AG08396 (cell line): ENCODE measurements around the gene KIAA0753.

ENCODE experiments used
- DNase-seq: peaks from one replicate; pipeline ENCODE4 v3.0.0; 2012; ENCODE audit warnings: low spot score, mixed read lengths

The KIAA0753 gene

DNA sequence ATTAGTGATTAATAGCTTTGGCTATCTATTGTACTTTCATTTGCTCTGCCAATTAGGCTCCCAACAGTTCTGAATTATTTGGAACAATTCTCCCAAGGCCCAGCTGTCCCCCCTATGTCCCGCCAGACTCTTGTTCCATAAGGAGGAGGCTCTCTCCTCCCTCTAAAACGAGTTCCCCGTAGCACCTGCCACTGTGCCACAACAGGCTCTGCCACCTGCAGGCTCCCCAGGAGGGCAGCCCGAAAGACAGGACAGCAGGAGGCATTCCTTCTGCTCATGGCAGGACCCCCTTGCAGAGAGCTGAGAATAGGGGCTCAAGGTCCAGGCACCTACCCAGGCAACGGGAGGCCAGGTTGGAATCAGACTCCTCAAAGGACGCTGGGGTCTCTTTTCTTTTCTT lies 93.2 kb downstream of the KIAA0753 start:
- no peak for DNase-seq

DNA sequence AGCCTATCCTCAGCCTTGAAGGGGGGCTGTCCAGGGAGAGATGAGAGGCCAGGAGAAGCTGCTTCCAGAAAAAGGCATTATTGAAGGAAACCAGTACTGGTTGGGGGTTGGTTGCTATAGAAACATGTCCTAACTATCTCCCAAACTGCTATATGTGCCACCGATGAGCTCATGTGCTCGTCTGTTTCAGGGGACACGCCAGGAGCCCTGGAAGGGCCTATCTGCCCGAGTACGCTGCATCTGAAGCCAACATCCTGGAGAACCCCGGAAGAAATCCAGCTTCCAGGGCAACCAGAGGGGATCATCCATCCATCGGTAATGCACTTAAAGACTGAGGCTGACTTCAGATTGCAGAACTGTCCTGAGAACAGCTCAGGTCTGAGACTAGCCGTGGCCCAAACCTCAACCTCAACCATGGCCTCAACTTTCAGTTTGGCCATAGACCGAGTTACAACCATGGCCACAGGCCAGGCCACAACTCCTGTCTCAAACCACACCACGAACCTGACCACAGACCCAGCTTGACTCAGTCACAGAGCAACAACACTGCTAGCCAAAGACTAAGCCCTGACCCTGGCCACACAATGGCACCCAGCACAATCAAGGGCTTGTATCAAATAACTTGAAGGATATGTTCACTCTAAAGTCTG lies 94.3 kb downstream of the KIAA0753 start:
- DNase-seq: peak; percentile 66

DNA sequence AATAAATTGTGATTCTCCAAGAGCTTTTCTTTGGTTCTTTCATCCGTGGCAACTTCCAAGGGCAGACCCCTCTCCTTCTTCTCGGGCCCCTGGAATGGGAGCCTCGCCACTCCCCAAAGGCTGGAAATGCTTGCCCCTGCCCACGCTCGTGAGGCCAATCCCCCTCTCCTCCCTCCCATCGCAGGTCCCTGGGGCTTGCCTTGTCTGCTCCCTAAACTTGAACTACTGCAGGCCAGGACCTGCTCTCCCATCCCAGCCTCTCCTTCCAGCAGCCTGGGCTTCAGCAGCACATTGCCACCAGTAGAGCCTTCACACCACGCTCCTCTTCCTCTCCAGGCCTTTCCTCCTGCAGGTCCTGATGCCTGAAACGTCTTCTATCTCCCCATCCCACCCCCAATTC lies 95.2 kb downstream of the KIAA0753 start:
- no peak for DNase-seq

DNA sequence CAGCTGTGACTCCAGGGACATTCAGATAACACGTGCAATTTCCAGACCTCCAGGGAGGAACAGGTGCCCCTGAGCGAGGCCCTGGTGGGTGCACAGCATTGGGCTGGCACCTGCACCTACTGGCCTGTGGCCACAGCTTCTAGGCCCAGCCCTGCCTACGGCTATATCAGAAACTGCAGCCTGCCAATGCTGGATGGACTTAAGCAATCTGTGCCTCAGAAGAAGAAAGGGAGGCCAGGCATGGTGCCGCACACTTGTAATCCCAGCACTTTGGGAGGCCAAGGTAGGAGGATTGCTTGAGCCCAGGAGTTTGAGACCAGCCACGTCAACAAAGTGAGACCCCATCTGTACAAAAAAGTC lies 96.5 kb downstream of the KIAA0753 start:
- no peak for DNase-seq

DNA sequence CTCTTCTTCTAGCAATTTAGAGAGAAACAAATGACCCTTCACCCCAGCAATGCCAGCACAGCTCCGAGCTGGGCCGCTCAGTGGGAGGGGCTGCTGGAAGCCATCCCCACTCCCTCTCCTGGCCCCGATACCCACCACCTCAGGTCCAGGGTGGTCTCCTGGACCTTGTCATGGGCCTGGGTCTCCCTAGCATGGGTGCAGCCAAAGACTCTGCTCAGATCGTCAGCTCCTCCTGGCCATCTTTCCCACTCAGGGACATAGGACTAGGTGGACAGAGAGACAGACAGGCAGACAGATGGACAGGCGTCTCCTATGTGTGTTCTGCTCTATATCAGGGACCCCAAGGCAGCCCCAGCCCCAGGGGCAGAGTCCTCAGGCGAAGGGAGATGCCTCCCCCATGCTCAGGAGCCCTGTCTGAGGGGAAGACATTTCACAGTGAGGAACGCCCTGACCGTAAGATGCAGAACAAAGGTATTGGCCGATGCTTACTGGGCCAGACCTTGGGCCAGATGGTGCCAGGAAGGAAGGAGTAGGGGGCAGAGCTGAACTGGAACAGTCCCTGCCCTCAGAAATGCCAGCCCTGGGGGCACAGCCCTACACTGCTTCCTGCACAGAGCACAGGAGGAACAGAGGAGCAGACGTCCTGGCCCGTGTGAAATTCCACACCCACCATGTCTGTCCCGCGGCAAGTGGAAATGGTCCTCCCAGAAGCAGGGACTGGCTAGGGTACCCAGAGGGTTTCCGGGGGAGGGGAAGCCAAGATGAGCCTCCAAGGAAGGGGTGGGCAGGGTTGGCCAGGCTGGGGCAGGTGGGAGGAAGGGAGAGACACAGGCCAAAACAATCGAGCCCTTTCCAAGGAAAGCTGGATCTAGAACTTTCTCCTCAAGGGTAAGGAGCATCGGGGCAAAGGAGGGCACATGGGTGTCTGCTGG lies 97.2 kb downstream of the KIAA0753 start:
- DNase-seq: no peak

DNA sequence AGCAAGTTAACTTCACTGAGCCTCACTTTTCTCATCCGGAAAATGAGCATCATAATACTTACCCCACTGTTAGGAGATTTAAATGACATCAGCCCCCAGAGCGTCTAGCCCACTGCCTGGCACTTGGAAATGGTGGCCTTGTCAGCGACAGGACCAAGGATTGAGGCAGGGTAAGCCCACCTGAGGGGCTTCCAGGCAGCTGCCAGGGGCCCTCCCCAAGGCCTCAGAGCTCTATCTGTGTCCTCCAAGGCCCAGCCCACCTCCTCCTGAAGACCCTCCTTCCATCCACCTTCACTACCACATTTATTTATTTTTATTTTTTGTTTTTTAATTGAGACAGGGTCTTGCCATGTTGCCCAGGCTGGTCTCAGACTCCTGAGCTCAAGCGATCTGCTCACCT lies 97.9 kb downstream of the KIAA0753 start:
- DNase-seq: no peak

DNA sequence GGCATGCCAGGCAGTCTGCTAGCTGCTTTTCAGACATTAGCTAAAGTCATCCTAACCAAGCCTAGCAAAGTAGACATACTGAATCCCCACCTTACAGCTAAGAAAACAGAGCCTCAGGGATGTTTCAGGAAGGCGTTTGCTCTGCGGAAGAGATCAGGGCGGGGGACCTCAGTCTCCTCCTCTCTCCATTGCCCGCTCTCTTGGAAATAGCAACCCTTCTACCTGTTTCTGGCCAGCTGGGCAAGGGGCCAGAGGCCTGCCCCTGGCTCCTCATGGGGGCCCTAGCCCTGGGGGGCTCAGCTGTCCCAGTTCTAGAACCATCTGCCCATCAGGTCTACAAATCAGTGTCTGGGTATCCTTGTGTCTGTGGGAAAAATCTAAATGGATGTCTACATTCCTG lies 98.6 kb downstream of the KIAA0753 start:
- no peak for DNase-seq

DNA sequence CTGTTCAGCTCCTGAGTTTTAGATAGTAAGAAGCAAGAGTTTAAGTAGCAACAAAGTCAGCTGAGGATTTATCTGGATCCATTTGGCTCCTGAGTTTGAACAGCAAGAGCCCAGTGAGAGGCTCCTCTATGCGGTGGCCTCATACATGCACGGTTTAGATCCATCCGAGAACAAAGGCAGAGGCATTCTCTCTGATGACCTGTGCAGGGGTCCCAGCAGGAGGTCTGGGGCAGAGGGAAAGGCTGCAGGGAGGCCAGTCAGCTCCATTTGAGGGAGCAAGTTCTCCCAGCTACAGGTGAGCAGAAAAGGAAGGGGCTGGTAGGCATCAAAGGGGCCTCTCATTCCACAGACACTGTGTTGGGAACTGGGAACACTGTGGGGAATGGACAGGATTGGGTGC lies 100.6 kb downstream of the KIAA0753 start:
- no peak for DNase-seq

DNA sequence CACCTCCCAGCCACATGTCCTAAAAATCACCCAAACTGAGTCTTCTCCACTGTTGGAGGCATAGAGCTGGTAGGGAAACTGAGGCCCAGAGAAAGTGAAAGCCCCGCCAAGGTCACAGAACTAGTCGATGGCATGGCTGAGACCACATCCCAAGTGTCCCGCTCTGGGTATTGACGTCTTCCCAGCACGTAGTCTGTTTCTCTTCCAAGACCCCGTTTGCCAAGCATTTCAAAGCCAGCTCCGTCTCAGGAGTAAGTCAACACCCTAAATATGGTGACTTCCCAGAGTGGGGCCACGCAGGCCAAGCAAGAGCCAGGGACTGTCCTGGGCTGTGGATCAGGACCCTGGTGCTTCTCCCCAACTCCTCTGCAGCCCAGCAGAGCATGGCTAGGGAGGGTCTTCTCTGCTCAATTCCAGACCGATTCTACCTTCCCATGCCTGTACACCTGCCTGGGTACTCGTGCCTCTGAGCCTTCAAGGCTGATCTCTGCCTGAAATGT lies 103.9 kb downstream of the KIAA0753 start:
- DNase-seq: no peak

DNA sequence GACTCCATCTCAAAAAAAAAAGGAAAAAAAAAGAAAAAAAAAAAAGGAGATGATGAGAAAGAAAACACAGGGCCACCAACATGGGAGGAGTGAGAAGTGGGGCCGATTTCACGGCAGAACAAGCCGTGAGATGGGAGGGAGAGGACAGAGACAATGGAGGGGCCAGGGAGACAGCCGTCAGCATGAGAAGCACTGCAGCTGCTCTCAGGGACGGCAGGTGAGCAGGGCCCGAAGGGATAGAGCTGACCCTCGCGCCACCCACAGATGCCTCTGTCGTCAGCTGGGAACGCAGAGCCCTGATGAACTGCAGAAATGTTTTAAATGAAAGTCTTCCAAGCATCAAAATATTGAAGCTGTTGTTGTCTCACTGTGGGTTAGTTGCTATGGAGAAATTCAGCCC lies 104.5 kb downstream of the KIAA0753 start:
- DNase-seq: no peak

DNA sequence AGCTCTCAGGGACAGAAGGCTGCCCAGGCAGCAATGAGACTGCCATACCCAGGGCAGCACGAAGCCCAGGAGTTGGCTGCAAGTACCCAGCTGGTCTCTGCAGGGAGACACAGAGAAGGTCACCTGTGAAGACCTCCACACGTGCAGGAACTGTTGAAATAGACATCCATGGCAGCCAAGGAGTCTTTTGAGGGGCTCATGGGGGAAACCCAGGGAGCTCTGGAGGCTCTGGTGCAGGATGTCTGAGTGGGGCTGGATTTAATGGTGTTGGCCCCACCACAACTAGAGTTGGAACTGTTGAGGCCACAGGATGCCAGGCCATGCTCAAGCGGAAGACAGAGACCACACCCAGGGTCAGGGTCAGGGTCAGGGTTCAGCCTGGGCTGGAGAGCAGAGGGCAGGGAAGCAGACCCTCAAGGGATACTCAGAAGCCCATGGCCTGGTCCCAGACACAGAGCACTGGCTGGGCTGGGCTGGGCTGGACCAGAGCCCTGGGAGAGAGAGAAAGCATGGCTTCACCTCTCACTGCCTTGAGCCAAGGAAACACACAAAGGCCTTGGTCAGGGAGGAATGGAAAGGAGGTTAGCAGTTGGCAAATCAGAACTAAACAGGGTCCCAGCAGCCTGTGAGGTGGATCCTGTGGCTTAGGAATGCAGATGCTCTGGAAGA lies 105.5 kb downstream of the KIAA0753 start:
- no peak for DNase-seq

DNA sequence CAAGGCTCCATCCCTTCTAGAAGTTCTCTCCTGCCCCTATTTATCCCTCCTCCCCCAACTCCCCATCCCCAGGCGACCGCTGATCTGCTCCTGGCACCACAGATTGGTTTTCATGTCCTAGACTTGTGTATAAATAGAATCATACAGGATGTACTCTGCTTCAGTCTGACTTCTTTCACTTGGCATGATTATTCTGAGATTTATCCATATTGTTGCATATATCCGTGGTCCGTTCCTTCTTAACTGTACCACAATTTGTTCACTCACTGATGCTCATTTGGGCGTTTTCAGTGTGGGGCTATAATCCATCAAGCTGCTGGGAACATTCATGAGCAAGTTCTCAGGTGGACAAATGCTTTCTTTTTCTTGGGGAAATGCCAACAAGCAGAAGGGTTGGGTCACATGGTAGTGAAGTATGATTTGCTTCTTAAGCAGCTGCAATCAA lies 108.0 kb downstream of the KIAA0753 start:
- no peak for DNase-seq

DNA sequence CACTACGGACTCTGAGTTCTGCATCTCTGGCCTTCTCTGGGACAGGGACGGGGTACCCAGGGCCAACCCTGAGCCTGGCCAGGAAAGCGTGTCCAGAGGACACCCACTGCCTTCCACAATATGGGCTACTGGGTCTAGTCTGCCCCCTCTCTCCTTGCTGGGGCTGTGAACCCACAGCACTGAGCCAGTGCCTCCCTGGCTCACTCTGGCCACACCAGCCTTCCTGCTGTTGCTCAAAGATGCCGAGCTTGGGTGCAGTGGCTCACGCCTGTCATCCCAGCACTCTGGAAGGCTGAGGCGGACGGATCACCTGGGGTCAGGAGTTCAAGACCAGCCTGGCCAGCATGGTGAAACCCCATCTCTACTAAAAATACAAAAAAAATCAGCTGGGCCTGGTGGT lies 108.9 kb downstream of the KIAA0753 start:
- DNase-seq: no peak

DNA sequence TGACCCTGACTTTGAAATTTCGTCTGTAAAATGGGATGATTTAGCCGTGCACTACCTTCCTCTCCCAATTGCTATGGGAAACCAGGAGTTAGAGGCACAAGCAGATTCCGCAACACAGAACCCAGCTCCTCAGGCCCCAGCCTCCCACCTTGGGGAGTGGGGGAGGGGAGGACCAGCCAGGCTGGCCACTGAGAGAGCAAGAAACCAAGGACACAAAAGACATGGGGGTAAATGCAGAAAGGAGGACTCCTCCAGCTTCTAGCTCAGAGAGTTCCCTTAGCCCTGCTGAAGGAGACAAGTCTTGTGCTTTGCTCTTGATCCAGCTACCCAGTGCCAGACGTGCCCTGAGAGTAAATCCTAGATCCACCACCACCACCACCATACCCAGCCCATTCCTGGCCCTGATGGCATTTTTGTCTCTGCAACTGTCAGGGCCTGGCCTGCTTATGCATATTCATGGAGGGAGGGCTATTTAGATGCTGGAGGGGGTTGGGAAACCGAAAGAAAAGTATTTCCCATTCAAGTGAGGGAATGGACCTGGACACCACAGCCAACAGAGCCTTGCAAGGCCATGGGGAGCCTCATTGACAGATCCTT lies 110.1 kb downstream of the KIAA0753 start:
- no peak for DNase-seq

DNA sequence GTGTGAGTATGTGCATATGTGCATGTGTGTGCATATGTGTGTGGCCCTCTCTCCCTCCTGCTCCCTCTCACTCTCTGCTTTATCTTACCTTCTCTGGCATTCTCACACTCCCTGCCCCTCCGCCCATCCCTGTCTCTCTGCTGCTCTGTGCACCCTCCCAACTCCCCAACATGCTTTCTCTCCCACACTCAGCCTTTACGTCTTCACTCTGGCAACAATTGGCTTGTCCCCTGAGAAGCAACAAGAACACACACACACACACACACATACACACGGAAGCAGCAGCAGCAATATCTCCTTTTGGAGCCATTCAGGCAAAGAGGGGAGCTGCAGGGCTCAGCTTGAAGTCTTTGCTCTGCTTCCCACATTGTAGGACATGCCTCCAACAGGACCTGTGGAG lies 112.0 kb downstream of the KIAA0753 start:
- DNase-seq: no peak
